SW 1271 (cell line): ENCODE results near the gene GGA1.

Source experiments
- DNase-seq, 2 experiments: peaks; one replicate each; lab custom pipeline; 2025; lab: John Stamatoyannopoulos, UW

The GGA1 gene

DNA sequence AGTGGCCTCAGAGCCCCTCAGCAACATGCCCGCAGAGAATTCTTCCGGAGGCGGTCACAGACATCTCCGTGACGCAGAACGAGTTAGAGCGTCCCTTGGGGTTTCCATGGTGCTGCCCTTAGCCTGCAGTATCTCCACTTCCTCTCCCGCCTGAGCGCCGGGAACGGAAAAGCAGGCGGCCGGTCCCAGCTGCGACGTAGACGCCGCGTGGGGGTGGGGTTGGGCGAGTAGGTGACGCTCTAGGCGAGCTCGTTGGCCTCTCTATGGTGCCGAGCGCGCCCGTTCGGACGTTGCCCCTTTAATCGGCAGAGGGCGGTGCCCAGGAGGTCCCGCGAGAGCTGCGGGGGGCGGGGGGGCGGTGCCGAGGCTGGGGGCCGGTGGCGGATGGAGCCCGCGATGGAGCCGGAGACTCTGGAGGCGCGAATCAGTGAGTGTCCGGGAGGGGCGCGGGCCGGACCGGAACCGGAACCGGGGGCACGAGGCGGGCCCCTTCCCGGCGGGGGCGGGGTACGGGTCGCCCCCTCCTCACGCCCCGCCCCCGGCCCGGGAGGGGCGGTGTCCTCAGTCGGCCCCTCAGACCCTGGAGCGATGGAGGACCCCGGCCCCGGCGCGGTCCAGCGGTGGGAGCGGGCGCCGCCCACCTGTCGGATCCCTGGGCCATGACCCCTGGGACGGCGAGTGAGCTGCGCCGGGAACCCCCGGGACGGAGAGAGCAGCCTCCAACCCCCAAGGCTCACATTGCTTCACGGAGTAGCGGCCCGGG is at the start of gene GGA1:
Gene GGA1, plus strand, starts transcription at position 358 of the 763 bp plus-strand sequence. Its CDS starts 27 bp downstream, at position 385.
- peak; percentile 90 to 91 for DNase-seq

DNA sequence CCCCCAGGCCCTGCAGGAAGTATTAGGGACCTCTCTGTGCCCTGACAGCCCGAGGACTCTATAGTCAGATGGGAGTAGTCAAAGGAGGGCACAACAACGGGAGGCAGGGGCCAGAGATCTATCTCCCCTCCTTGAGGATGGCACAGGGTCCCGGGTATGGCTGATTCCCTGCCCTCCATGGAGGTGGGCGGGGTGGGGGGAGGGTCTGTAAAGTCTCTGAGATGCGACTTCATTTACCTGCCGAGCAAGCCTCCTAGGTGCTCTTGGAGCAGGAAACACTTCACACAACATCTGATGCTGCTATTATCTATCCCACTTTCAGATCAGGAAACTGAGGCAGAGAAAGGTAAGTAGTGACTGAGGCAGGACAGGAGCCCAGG is 49.1 kb upstream of the GGA1 start:
- DNase-seq, result no peak

- DNase-seq, result peak in 1 of 2 experiments; percentile 26
These were observed 48.6 kb upstream of the GGA1 start, which contains the start of gene CDC42EP1 for GRCh38 chr22:37559901-37560607. Gene CDC42EP1 (plus strand): TSS chr22:37560480. CDS start chr22:37566350, 5,870 bp downstream.

DNA sequence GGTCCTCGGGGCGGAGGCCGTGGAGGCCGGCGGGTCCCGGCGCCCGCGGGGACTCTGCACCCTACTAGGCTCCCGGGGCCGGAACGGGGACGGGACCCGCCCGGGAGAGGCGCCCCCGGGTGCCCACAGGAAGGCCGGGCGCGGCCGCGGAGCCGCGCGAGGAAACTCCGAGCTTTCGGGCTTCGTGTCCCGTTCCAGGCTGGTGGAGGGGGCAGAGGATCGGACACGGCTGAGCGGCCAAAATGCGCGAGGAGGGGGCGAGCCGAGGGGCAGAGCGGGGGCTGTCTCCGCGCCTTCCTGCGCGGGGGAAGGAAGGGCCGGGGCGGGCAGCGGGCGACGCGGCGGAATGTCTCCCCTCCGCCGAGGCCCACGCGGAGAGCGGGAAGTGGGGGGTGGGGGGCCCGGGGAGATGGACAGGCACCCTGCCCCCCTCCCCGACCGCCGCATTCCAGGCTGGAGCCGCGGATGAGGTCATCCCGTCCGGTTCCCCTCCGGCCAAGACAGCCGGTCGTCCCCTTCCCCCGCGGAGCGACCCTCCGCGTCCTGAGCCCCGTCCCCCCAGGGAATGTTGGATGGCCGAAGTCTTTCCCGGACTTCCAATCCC is 47.9 kb upstream of the GGA1 start:
- DNase-seq, result no peak

- peak; percentile 50 to 70 for DNase-seq
These were observed 47.2 kb upstream of the GGA1 start for GRCh38 chr22:37561212-37562048.

- no peak for DNase-seq
These were observed 46.4 kb upstream of the GGA1 start for GRCh38 chr22:37562049-37562875.

GRCh38 chr22:37563153-37564081 is 45.2 kb upstream of the GGA1 start:
- DNase-seq, result peak in 1 of 2 experiments; percentile 35

DNA sequence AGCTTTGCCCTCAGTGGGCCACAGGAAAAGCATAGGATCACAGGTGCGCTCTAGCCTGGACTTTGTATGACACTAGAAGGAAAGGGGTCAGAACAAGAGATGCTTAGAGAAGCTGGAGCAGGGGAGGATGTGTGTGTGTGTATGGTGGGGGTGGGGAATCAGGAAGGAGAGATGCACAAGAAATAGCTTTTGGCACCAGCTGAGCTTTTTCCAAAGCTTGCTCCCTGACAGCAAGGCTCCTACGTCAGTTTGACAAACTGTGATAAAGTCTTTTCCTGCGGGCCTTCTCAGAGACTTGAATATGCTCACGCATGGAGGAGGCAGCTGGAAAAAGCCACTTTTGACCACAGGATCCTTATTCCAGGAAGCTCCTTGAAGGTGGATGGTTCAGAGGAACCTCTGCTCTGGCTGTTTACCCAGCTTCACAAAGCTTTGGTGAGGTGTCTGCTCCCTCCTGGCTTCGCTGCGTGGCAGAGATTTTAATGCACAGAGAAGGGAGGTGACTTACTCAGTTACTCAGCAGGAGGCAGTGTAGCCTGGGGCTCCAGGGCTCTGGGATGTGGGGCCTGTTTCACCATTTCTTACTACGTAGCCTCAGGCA is 44.4 kb upstream of the GGA1 start:
- DNase-seq, result no peak

DNA sequence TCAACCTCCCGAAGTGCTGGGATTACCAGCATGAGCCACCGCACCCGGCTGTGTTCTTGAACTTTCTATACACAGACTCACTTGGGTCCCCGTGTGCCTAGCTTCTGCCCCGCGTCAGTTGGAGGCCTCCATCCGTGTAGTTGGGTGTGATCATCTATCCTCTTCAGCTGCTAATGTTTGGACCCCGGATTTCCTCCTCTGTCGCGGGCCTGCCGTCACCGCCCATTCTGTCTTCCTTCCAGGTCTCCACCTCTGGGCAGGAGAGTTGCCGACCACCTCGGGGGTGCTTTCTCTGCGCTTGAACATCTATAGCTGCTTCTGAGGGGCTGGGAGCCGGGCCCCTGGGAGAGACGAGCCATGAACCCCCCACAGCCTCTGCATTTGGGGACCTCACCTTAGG is 42.8 kb upstream of the GGA1 start:
- DNase-seq, result no peak

DNA sequence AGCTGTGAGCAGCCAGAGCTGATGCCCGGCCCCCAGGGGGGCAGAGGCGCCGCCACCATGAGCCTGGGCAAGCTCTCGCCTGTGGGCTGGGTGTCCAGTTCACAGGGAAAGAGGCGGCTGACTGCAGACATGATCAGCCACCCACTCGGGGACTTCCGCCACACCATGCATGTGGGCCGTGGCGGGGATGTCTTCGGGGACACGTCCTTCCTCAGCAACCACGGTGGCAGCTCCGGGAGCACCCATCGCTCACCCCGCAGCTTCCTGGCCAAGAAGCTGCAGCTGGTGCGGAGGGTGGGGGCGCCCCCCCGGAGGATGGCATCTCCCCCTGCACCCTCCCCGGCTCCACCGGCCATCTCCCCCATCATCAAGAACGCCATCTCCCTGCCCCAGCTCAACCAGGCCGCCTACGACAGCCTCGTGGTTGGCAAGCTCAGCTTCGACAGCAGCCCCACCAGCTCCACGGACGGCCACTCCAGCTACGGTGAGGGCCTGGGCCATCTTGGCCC is 42.3 kb upstream of the GGA1 start:
- DNase-seq, result no peak

- DNase-seq, result peak in 1 of 2 experiments; percentile 39
These were observed 41.5 kb upstream of the GGA1 start for GRCh38 chr22:37566903-37567798.

- no peak for DNase-seq
These were observed 40.6 kb upstream of the GGA1 start for GRCh38 chr22:37568012-37568411.

DNA sequence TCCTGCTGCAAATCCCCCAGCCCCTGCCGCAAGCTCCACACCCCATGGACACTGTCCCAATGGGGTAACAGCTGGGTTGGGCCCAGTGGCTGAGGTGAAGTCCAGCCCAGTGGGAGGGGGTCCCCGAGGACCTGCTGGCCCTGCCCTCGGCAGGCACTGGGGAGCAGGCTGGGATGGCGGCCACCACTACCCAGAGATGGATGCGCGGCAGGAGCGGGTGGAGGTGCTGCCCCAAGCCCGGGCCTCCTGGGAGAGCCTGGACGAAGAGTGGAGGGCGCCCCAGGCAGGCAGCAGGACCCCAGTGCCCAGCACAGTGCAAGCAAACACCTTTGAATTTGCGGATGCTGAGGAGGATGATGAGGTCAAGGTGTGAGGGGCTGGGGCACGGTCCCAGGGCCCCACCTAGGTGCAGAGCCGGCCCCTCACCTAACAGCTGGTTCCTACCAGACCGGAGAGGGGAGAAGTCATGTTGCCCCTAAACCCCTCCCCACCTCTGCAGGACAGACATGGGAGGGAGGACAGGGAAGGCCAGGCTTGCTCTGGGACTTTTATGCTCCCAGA is 40.1 kb upstream of the GGA1 start:
- no peak for DNase-seq

- no peak for DNase-seq
These were observed 39.4 kb upstream of the GGA1 start for GRCh38 chr22:37569009-37569920.

DNA sequence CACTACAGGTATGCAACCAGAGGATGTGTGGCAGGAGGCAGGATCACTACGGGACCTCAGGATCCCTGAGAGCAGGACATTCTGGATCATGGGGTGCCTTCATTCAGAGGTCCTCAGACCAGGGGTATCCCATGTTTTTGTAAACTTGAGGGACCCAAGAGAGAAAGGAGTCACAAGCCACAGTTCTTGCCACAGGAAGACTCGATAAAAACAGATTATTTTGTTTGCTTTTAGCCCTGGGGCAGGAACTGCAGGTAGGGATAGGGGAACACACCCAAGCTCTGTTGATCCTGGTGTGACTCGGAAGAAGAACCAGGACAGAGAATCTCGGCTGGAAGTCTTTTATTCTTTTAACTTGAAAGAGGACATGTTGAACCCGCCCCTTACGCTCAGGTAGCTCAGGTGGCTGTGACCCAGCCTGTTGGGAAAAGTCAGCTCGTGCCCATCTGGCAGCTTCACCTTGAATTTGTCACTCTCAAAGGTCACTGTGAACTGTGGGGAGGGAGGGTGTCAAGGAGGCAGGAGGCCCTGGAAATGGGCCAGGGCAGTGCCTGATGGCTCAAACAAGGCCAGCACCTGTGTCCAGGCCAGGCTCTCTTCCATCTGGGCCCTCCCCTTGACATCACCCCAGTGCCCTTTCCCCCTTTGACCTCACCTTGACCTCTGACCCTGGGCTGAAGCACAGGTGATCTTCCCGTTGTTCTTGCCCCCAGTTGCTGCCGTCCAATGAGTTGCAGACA is 38.5 kb upstream of the GGA1 start:
- no peak for DNase-seq

- no peak for DNase-seq
These were observed 38.0 kb upstream of the GGA1 start for GRCh38 chr22:37570661-37570976.
